ENCODE measurements around the gene POLDIP2. TPM values are rescaled to one million over a fixed set of nuclear protein-coding genes. Genes with fewer than 3 reads are reported as not detected.

Gene POLDIP2
- total RNA-seq, 6 donors from 2014 or later = 50.3 to 74.5 (median 60.0) TPM

GRCh38 chr17:28398280-28398981 lies 41.1 kb upstream of the POLDIP2 start:
- Histone ChIP-seq H3K27me3 (no peaks in the 10 kb centered on the region), H3K4me3 (no peak overlapping the region), H3K4me1 (peaks cover 0 to 3% (median 0%) of the 10 kb centered on the region in 4 donors), H3K27ac (peak overlapping the region in 1 of 4 donors; percentile 16), H3K36me3 (peaks cover 0 to 60% (median 12%) of the 10 kb centered on the region in 4 donors), H3K9me3 (no peaks in the 10 kb centered on the region)
- no peak for TF ChIP-seq CTCF (IDR thresholded peaks at IDR 0.05)
- TF ChIP-seq EP300 (IDR thresholded peaks at IDR 0.05) = no peak
- TF ChIP-seq POLR2A (IDR thresholded peaks at IDR 0.05) = no peak
- TF ChIP-seq POLR2AphosphoS5 (IDR thresholded peaks at IDR 0.05) = no peak
- WGBS, 2 donors = 75 to 80% methylated on average over 5 to 6 of the region's 6 CpGs
- DNase-seq (no peak), ATAC-seq (ENCODE audit: low FRiP score in 2 of 2) (peak in 1 of 2 donors; percentile 6)

DNA sequence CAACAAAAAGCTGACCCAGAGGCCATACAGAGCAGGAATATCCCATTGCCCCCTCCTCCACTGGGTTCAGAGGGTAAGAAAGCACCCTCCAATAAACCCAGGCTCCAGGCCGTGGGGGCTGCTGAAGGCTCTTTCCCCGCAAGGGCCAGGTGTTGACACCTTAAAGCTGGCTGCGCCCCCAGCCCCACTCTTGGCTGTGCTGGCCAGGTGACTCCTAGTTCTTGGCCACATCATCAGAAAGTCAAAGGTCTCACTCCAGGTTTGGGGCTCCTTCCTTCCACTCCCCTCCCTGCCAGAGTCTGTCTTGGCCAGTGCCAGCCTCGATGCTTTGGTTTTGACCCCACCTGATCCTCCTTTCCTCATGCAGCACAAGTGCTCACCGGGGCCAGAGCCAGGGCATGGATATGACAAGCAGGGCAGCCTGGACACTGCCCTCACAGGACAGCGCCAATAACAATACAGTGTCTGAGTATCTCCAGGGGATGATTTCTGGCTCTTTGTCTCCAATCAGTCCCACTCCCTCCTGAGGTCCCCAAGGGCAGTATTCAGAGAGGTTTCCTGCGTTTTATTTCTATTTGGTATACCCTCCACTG lies 40.5 kb upstream of the POLDIP2 start:
- H3K27ac ChIP-seq = peak overlapping the region in 1 of 4 donors; percentile 16
- no peaks in the 10 kb centered on the region for H3K9me3 ChIP-seq
- H3K4me3 ChIP-seq = no peak overlapping the region
- peaks cover 0 to 3% (median 0%) of the 10 kb centered on the region in 4 donors for H3K4me1 ChIP-seq
- DNase-seq = no peak
- no peak for ATAC-seq (ENCODE audit: low FRiP score in 2 of 2)
- H3K36me3 ChIP-seq = peaks cover under 1 to 67% (median 14%) of the 10 kb centered on the region in 4 donors
- TF ChIP-seq POLR2AphosphoS5 (IDR thresholded peaks at IDR 0.05) = no peak
- peak in 1 of 4 donors; percentile 9 for TF ChIP-seq POLR2A (IDR thresholded peaks at IDR 0.05)
- no peak for TF ChIP-seq EP300 (IDR thresholded peaks at IDR 0.05)
- TF ChIP-seq CTCF (IDR thresholded peaks at IDR 0.05) = no peak
- WGBS, 2 donors = 64 to 71% methylated on average over 5 to 7 of the region's 7 CpGs
- H3K27me3 ChIP-seq = no peaks in the 10 kb centered on the region

- no peak overlapping the region for H3K27ac ChIP-seq
- H3K4me1 ChIP-seq = peaks cover 0 to 3% (median 0%) of the 10 kb centered on the region in 4 donors
- H3K9me3 ChIP-seq = no peaks in the 10 kb centered on the region
- ATAC-seq (ENCODE audit: low FRiP score in 2 of 2) (no peak), DNase-seq (no peak)
- H3K27me3 ChIP-seq = no peaks in the 10 kb centered on the region
- TF ChIP-seq EP300 (IDR thresholded peaks at IDR 0.05) = no peak
- no peak for TF ChIP-seq POLR2AphosphoS5 (IDR thresholded peaks at IDR 0.05)
- no peak for TF ChIP-seq POLR2A (IDR thresholded peaks at IDR 0.05)
- no peak for TF ChIP-seq CTCF (IDR thresholded peaks at IDR 0.05)
- no peak overlapping the region for H3K4me3 ChIP-seq
- WGBS, 2 donors = 94 to 98% methylated on average over 3 of the region's 3 CpGs
- peaks cover 5 to 69% (median 16%) of the 10 kb centered on the region in 4 donors for H3K36me3 ChIP-seq
Observed at GRCh38 chr17:28397275-28397674, 39.9 kb upstream of the POLDIP2 start.

GRCh38 chr17:28396635-28397239 lies 39.4 kb upstream of the POLDIP2 start:
- Histone ChIP-seq H3K4me3 (no peak overlapping the region), H3K4me1 (peaks cover 0 to 3% (median 0%) of the 10 kb centered on the region in 4 donors), H3K27ac (no peak overlapping the region), H3K36me3 (peaks cover 5 to 64% (median 19%) of the 10 kb centered on the region in 4 donors), H3K9me3 (no peaks in the 10 kb centered on the region), H3K27me3 (no peaks in the 10 kb centered on the region)
- ATAC-seq (ENCODE audit: low FRiP score in 2 of 2) (no peak), DNase-seq (no peak)
- 78 to 100% methylated on average over 2 to 6 of the region's 6 CpGs for WGBS, 2 donors
- TF ChIP-seq EP300 (IDR thresholded peaks at IDR 0.05) (no peak), CTCF (IDR thresholded peaks at IDR 0.05) (no peak), POLR2AphosphoS5 (IDR thresholded peaks at IDR 0.05) (no peak), POLR2A (IDR thresholded peaks at IDR 0.05) (no peak)

Measured in upper lobe of left lung (tissue), 6 donors.